Measurements from ENCODE around the gene NPIPA8.
"Not testable (repeated sequence)": the region's sequence is repeated elsewhere in the genome, so short reads cannot be mapped to it uniquely, and the experiment has no call there.

NPIPA8 gene

GRCh38 chr16:18311811-18312210 is 24.7 kb downstream of the NPIPA8 start:
- H3K27me3 ChIP-seq (ENCODE audit: control insufficient read depth in 1 of 2, insufficient read depth in 2 of 2, low read length in 2 of 2); H3K4me3 ChIP-seq (ENCODE audit: low read depth in 1 of 2, low read length in 2 of 2); H3K9ac ChIP-seq (ENCODE audit: low read depth in 1 of 2, low read length in 2 of 2); H3K36me3 ChIP-seq (ENCODE audit: control insufficient read depth in 1 of 2, insufficient read depth in 2 of 2, low read length in 2 of 2); H3K27ac ChIP-seq (ENCODE audit: low read depth, low read length); H3K9me3 ChIP-seq (ENCODE audit: control insufficient read depth in 1 of 2, low read length in 2 of 2); H3K4me1 ChIP-seq (ENCODE audit: control insufficient read depth in 1 of 2, insufficient read depth in 2 of 2, low read length in 2 of 2): not testable (repeated sequence)

GRCh38 chr16:18309159-18309558 is 27.4 kb downstream of the NPIPA8 start:
- H3K36me3 ChIP-seq (ENCODE audit: control insufficient read depth in 1 of 2, insufficient read depth in 2 of 2, low read length in 2 of 2); H3K4me1 ChIP-seq (ENCODE audit: control insufficient read depth in 1 of 2, insufficient read depth in 2 of 2, low read length in 2 of 2); H3K27me3 ChIP-seq (ENCODE audit: control insufficient read depth in 1 of 2, insufficient read depth in 2 of 2, low read length in 2 of 2); H3K9me3 ChIP-seq (ENCODE audit: control insufficient read depth in 1 of 2, low read length in 2 of 2); H3K27ac ChIP-seq (ENCODE audit: low read depth, low read length); H3K4me3 ChIP-seq (ENCODE audit: low read depth in 1 of 2, low read length in 2 of 2); H3K9ac ChIP-seq (ENCODE audit: low read depth in 1 of 2, low read length in 2 of 2): not testable (repeated sequence)

- not testable (repeated sequence) for H3K9ac ChIP-seq (ENCODE audit: low read depth in 1 of 2, low read length in 2 of 2); H3K36me3 ChIP-seq (ENCODE audit: control insufficient read depth in 1 of 2, insufficient read depth in 2 of 2, low read length in 2 of 2); H3K9me3 ChIP-seq (ENCODE audit: control insufficient read depth in 1 of 2, low read length in 2 of 2); H3K27ac ChIP-seq (ENCODE audit: low read depth, low read length); H3K27me3 ChIP-seq (ENCODE audit: control insufficient read depth in 1 of 2, insufficient read depth in 2 of 2, low read length in 2 of 2); H3K4me1 ChIP-seq (ENCODE audit: control insufficient read depth in 1 of 2, insufficient read depth in 2 of 2, low read length in 2 of 2); H3K4me3 ChIP-seq (ENCODE audit: low read depth in 1 of 2, low read length in 2 of 2)
Observed at GRCh38 chr16:18307241-18307640, 29.3 kb downstream of the NPIPA8 start.

- H3K9me3 ChIP-seq (ENCODE audit: control insufficient read depth in 1 of 2, low read length in 2 of 2); H3K36me3 ChIP-seq (ENCODE audit: control insufficient read depth in 1 of 2, insufficient read depth in 2 of 2, low read length in 2 of 2); H3K4me1 ChIP-seq (ENCODE audit: control insufficient read depth in 1 of 2, insufficient read depth in 2 of 2, low read length in 2 of 2); H3K4me3 ChIP-seq (ENCODE audit: low read depth in 1 of 2, low read length in 2 of 2); H3K27ac ChIP-seq (ENCODE audit: low read depth, low read length); H3K9ac ChIP-seq (ENCODE audit: low read depth in 1 of 2, low read length in 2 of 2); H3K27me3 ChIP-seq (ENCODE audit: control insufficient read depth in 1 of 2, insufficient read depth in 2 of 2, low read length in 2 of 2): not testable (repeated sequence)
Observed at GRCh38 chr16:18306066-18306465, 30.5 kb downstream of the NPIPA8 start.

- not testable (repeated sequence) for H3K9me3 ChIP-seq (ENCODE audit: control insufficient read depth in 1 of 2, low read length in 2 of 2); H3K27ac ChIP-seq (ENCODE audit: low read depth, low read length); H3K36me3 ChIP-seq (ENCODE audit: control insufficient read depth in 1 of 2, insufficient read depth in 2 of 2, low read length in 2 of 2); H3K27me3 ChIP-seq (ENCODE audit: control insufficient read depth in 1 of 2, insufficient read depth in 2 of 2, low read length in 2 of 2); H3K4me3 ChIP-seq (ENCODE audit: low read depth in 1 of 2, low read length in 2 of 2); H3K4me1 ChIP-seq (ENCODE audit: control insufficient read depth in 1 of 2, insufficient read depth in 2 of 2, low read length in 2 of 2); H3K9ac ChIP-seq (ENCODE audit: low read depth in 1 of 2, low read length in 2 of 2)
Observed at GRCh38 chr16:18303059-18303706, 33.4 kb downstream of the NPIPA8 start.

GRCh38 chr16:18297714-18298113 is 38.8 kb downstream of the NPIPA8 start:
- not testable (repeated sequence) for H3K9ac ChIP-seq (ENCODE audit: low read depth in 1 of 2, low read length in 2 of 2); H3K27ac ChIP-seq (ENCODE audit: low read depth, low read length); H3K4me1 ChIP-seq (ENCODE audit: control insufficient read depth in 1 of 2, insufficient read depth in 2 of 2, low read length in 2 of 2); H3K4me3 ChIP-seq (ENCODE audit: low read depth in 1 of 2, low read length in 2 of 2); H3K36me3 ChIP-seq (ENCODE audit: control insufficient read depth in 1 of 2, insufficient read depth in 2 of 2, low read length in 2 of 2); H3K9me3 ChIP-seq (ENCODE audit: control insufficient read depth in 1 of 2, low read length in 2 of 2); H3K27me3 ChIP-seq (ENCODE audit: control insufficient read depth in 1 of 2, insufficient read depth in 2 of 2, low read length in 2 of 2)

- H3K9ac ChIP-seq (ENCODE audit: low read depth in 1 of 2, low read length in 2 of 2); H3K9me3 ChIP-seq (ENCODE audit: control insufficient read depth in 1 of 2, low read length in 2 of 2); H3K27me3 ChIP-seq (ENCODE audit: control insufficient read depth in 1 of 2, insufficient read depth in 2 of 2, low read length in 2 of 2); H3K4me3 ChIP-seq (ENCODE audit: low read depth in 1 of 2, low read length in 2 of 2); H3K27ac ChIP-seq (ENCODE audit: low read depth, low read length); H3K4me1 ChIP-seq (ENCODE audit: control insufficient read depth in 1 of 2, insufficient read depth in 2 of 2, low read length in 2 of 2); H3K36me3 ChIP-seq (ENCODE audit: control insufficient read depth in 1 of 2, insufficient read depth in 2 of 2, low read length in 2 of 2): not testable (repeated sequence)
Observed at GRCh38 chr16:18296931-18297330, 39.6 kb downstream of the NPIPA8 start.

- H3K27me3 ChIP-seq (ENCODE audit: control insufficient read depth in 1 of 2, insufficient read depth in 2 of 2, low read length in 2 of 2); H3K27ac ChIP-seq (ENCODE audit: low read depth, low read length); H3K9ac ChIP-seq (ENCODE audit: low read depth in 1 of 2, low read length in 2 of 2); H3K4me1 ChIP-seq (ENCODE audit: control insufficient read depth in 1 of 2, insufficient read depth in 2 of 2, low read length in 2 of 2); H3K4me3 ChIP-seq (ENCODE audit: low read depth in 1 of 2, low read length in 2 of 2); H3K9me3 ChIP-seq (ENCODE audit: control insufficient read depth in 1 of 2, low read length in 2 of 2); H3K36me3 ChIP-seq (ENCODE audit: control insufficient read depth in 1 of 2, insufficient read depth in 2 of 2, low read length in 2 of 2): not testable (repeated sequence)
Observed at GRCh38 chr16:18294371-18294770, 42.2 kb downstream of the NPIPA8 start.

GRCh38 chr16:18293337-18293956 is 43.1 kb downstream of the NPIPA8 start:
- not testable (repeated sequence) for H3K9ac ChIP-seq (ENCODE audit: low read depth in 1 of 2, low read length in 2 of 2); H3K4me3 ChIP-seq (ENCODE audit: low read depth in 1 of 2, low read length in 2 of 2); H3K4me1 ChIP-seq (ENCODE audit: control insufficient read depth in 1 of 2, insufficient read depth in 2 of 2, low read length in 2 of 2); H3K9me3 ChIP-seq (ENCODE audit: control insufficient read depth in 1 of 2, low read length in 2 of 2); H3K27me3 ChIP-seq (ENCODE audit: control insufficient read depth in 1 of 2, insufficient read depth in 2 of 2, low read length in 2 of 2); H3K27ac ChIP-seq (ENCODE audit: low read depth, low read length); H3K36me3 ChIP-seq (ENCODE audit: control insufficient read depth in 1 of 2, insufficient read depth in 2 of 2, low read length in 2 of 2)

GRCh38 chr16:18290959-18291358 is 45.6 kb downstream of the NPIPA8 start:
- not testable (repeated sequence) for H3K36me3 ChIP-seq (ENCODE audit: control insufficient read depth in 1 of 2, insufficient read depth in 2 of 2, low read length in 2 of 2); H3K9me3 ChIP-seq (ENCODE audit: control insufficient read depth in 1 of 2, low read length in 2 of 2); H3K4me1 ChIP-seq (ENCODE audit: control insufficient read depth in 1 of 2, insufficient read depth in 2 of 2, low read length in 2 of 2); H3K4me3 ChIP-seq (ENCODE audit: low read depth in 1 of 2, low read length in 2 of 2); H3K27ac ChIP-seq (ENCODE audit: low read depth, low read length); H3K27me3 ChIP-seq (ENCODE audit: control insufficient read depth in 1 of 2, insufficient read depth in 2 of 2, low read length in 2 of 2); H3K9ac ChIP-seq (ENCODE audit: low read depth in 1 of 2, low read length in 2 of 2)

GRCh38 chr16:18286342-18286741 is 50.2 kb downstream of the NPIPA8 start:
- H3K9ac ChIP-seq (ENCODE audit: low read depth in 1 of 2, low read length in 2 of 2); H3K9me3 ChIP-seq (ENCODE audit: control insufficient read depth in 1 of 2, low read length in 2 of 2); H3K36me3 ChIP-seq (ENCODE audit: control insufficient read depth in 1 of 2, insufficient read depth in 2 of 2, low read length in 2 of 2); H3K4me3 ChIP-seq (ENCODE audit: low read depth in 1 of 2, low read length in 2 of 2); H3K4me1 ChIP-seq (ENCODE audit: control insufficient read depth in 1 of 2, insufficient read depth in 2 of 2, low read length in 2 of 2); H3K27ac ChIP-seq (ENCODE audit: low read depth, low read length); H3K27me3 ChIP-seq (ENCODE audit: control insufficient read depth in 1 of 2, insufficient read depth in 2 of 2, low read length in 2 of 2): not testable (repeated sequence)

Data from duodenal mucosa (tissue), 2 donors.